GM18526 (cell line): ENCODE data around the gene INAFM1.

ENCODE experiments used
- POLR2A ChIP-seq: IDR thresholded peaks from 3 replicates; pipeline ENCODE4 v1.6.1; 2011; ENCODE audit not compliant: insufficient read length; ENCODE audit errors: extremely low read depth

The INAFM1 gene

DNA sequence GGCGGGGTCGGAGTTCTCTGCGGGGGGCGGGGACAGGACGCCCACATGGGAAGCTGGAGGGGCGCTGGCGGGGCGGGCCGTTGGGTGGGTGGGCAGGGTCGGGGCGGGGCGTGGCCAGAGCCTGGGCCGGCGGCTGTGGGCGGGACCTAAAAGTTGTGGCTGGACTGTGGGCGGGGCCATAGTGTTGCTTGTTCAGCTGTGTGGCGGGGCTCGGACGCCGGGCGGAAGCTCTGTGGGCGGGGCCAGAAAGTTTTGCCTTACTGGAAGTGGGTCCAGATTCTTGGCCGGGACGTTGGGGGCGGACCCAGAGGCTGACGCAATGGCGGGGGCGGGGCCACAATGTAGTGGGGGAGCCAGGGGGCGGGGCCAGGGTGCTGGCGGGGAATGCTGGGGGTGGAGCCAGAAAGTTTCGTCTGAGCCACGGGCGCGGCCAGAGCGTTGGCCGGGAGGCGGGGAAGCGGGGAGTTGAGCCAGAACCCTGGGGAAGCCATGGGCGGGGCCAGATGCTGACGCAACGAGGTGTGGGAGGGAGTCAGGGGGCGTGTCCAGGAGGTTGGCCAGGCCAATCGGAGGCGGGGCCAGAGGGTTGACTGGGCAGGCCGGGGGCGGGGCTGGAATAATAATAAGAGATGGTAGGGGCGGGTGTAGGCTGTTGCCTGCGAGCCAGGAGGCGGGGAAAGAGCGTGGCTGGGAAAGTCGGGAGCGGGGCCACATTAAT, 17.8 kb upstream of the INAFM1 start:
- no peak for TF ChIP-seq POLR2A

GRCh38 chr19:47257411-47258169, 17.1 kb upstream of the INAFM1 start:
- no peak for TF ChIP-seq POLR2A

GRCh38 chr19:47258434-47258833, 16.3 kb upstream of the INAFM1 start:
- no peak for TF ChIP-seq POLR2A

GRCh38 chr19:47258895-47259555, 15.7 kb upstream of the INAFM1 start:
- no peak for TF ChIP-seq POLR2A

DNA sequence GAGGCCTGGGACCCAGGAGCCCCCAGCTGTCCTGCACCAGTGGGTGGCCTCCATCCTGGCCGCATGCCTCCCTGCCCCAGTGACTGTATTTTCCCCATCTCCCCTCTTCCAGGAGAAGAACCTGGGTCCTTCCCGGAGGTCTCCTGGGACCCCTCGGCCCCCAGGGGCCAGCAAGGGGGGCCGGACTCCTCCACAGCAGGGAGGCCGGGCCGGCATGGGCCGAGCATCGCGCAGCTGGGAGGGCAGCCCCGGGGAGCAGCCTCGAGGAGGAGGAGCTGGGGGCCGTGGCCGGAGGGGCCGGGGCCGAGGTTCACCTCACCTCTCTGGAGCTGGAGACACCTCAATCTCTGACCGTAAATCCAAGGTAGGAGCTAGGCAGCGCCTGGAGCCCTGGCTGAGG, 14.2 kb upstream of the INAFM1 start:
- no peak for TF ChIP-seq POLR2A

- TF ChIP-seq POLR2A: no peak
Measured at GRCh38 chr19:47264629-47265028, 10.1 kb upstream of the INAFM1 start.

- no peak for TF ChIP-seq POLR2A
Measured at GRCh38 chr19:47266401-47266941, 8.2 kb upstream of the INAFM1 start.

DNA sequence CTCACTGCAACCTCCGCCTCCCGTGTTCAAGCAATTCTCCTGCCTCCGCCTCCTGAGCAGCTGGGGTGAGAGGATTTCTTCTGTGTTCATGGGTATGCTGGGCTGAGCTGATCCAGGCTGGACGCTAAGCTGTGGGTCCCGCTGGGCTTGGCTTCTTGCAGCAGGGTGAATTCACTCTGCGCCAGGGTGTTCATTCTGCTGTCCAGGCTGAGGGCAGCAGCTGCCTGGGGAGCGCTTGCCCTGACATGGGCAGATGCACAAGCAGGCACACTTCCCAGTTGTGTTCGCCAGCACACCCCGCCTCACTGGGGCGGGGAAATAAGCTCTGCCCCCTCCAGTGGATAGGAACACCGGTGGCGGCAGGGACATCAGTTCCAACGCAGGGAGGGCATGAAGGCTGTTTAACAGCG, 7.3 kb upstream of the INAFM1 start:
- TF ChIP-seq POLR2A: no peak

DNA sequence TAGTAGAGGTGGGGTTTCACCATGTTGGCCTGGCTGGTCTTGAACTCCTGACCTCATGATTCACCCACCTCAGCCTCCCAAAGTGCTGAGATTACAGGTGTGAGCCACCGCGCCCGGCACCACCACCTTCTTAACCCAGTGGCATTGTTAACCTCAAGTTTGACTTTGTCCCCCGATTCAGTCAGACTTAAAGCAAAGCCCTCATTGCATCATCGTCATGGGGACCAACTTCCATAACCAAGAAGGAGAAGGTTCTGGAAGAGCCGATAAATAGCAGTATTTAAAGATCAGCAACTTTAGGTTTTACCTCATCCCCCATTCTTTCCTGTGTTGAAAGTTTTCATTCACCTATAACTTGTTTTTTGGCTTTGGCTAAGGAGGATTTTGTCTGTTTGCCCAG, 6.7 kb upstream of the INAFM1 start:
- no peak for TF ChIP-seq POLR2A

DNA sequence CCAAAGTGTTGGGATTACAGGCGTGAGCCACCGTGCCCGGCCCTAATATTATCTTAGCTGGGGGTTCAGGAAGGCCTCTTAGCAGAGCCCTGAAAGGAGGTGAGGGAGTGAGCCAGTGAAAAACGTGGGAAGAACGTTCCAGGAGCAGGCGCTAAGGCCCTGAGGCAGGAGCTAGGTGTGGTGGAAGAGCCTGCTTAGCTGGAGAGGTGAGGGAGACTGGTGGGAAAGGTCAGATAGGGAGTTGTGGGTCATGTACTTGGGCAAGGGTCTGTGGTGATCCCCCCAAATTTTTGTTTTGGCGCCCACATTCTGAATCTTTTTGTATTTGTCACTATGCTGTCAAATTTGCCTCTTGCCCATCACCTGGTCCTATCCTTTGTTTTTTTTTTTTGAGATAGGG, 5.1 kb upstream of the INAFM1 start:
- no peak for TF ChIP-seq POLR2A

GRCh38 chr19:47270408-47270807, 4.3 kb upstream of the INAFM1 start:
- TF ChIP-seq POLR2A: no peak

DNA sequence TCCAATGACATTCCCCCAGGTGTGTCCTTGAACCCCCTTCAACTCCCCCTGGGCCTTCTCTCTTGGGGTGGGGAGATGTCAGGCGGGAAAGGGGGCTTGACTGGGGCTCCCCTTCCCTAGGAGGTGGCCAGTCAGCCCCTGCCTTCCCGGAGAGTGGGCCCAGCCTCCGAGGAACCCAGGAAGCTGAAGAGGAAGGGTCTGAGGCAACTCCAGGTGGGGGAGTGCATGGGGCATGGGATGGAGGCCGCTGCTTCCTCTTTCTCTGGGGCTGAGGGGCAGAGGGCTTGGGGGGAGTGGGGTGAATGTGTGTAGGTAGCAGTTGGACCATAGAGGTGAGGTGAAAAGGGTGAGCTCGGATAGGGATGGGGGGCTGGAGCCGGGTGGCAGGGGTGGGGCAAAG, 2.7 kb upstream of the INAFM1 start:
- no peak for TF ChIP-seq POLR2A

GRCh38 chr19:47272448-47273312, 2.0 kb upstream of the INAFM1 start:
- TF ChIP-seq POLR2A: no peak

DNA sequence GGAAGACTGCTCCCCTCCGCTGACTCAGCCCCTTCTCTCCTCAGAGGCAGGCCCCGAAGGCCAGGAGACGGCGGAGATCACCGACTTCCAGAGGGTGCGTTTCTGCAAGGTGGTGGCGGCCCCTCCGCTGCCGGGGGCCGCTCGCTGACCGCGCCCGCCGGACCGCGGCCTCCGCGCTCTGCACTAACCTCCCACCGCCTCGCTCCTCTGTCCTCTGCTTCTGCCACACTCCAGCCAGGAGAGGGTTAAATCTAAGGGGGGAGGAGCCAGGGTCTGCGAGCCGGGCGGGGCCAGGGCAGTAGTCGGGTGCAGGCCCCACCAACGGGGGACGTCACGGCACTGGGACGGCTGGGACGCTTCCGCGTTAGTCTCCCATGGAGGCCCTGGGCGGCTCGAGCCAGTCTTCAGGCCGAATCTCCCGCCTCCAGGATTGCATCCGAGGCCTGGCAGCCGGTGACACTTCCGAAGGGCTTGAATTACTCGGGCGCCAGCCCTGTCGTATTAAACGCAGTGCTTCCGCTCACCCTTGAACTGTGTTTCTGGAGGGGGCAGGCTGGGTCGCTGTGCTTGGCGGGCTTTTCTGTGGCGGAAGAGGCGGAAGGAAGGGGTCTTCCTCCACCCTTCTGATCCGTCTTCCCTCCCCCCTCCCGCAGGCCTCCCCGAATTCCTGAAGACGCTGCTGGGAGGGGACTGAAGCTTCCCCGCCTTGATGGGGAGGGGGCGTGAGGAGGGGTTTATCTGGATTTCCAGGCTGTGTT, 1.2 kb upstream of the INAFM1 start:
- TF ChIP-seq POLR2A: peak; percentile 76
